DOHH2 (cell line): ENCODE results near the gene FASN.
A peak's percentile ranks its signal among the peaks of the same experiment; 100 is the strongest.

ENCODE experiments used
- H3F3A ChIP-seq: fragments of 200-600 bp; sonication (generic), shearing (Covaris generic); 2 replicates; pipeline ENCODE4 v1.6.0; 2016; ENCODE audit warnings: antibody characterized with exemption, mild to moderate bottlenecking; ENCODE audit not compliant: control insufficient read depth, insufficient read depth
- H3K27ac ChIP-seq: fragments of 200-600 bp; sonication (generic); 2 replicates; pipeline ENCODE4 v1.5.1; 2014; ENCODE audit warnings: low read depth, mild to moderate bottlenecking, low read length, moderate library complexity
- H3K27me3 ChIP-seq: fragments of 200-600 bp; sonication (generic); 2 replicates; pipeline ENCODE4 v1.6.1; 2014; ENCODE audit warnings: mild to moderate bottlenecking, low read length, mixed read lengths; ENCODE audit not compliant: control insufficient read depth
- H3K36me3 ChIP-seq: fragments of 200-600 bp; sonication (generic); 2 replicates; pipeline ENCODE4 v1.6.1; 2014; ENCODE audit warnings: mild to moderate bottlenecking, low read length, moderate library complexity, mixed read lengths; ENCODE audit not compliant: control insufficient read depth
- H3K4me1 ChIP-seq: fragments of 200-600 bp; sonication (generic); 2 replicates; pipeline ENCODE4 v1.6.1; 2014; ENCODE audit warnings: mild to moderate bottlenecking, low read length, mixed read lengths; ENCODE audit not compliant: control insufficient read depth
- H3K4me2 ChIP-seq: fragments of 200-600 bp; sonication (generic); 2 replicates; pipeline ENCODE4 v1.6.0; 2014; ENCODE audit warnings: mild to moderate bottlenecking, low read length, moderate library complexity
- H3K4me3 ChIP-seq: fragments of 200-600 bp; sonication (generic); 2 replicates; pipeline ENCODE4 v1.5.1; 2014; ENCODE audit warnings: mild to moderate bottlenecking, low read length, mixed read lengths
- H3K79me2 ChIP-seq: fragments of 200-600 bp; sonication (generic); 2 replicates; pipeline ENCODE4 v1.6.1; 2014; ENCODE audit warnings: mild to moderate bottlenecking, low read length, mixed read lengths; ENCODE audit not compliant: control insufficient read depth
- H3K9me2 ChIP-seq: fragments of 200-600 bp; sonication (generic); replicated peaks from 2 replicates; pipeline ENCODE4 v1.6.1; 2014; ENCODE audit warnings: mild to moderate bottlenecking, low read length, mixed read lengths; ENCODE audit not compliant: control insufficient read depth
- H3K9me3 ChIP-seq: fragments of 200-600 bp; sonication (generic); 2 replicates; pipeline ENCODE4 v1.6.1; 2014; ENCODE audit warnings: antibody characterized with exemption, low read length, mixed read lengths; ENCODE audit not compliant: control insufficient read depth, insufficient read depth
- H4K20me1 ChIP-seq: fragments of 200-600 bp; sonication (generic); 2 replicates; pipeline ENCODE4 v1.6.0; 2014; ENCODE audit warnings: low read depth, mild to moderate bottlenecking, antibody characterized with exemption, low read length, moderate library complexity; ENCODE audit not compliant: control insufficient read depth, insufficient read depth
- EZH2phosphoT487 ChIP-seq: fragments of 200-600 bp; sonication (generic); IDR thresholded peaks from 2 replicates; pipeline ENCODE4 v1.6.1; 2017; ENCODE audit warnings: borderline replicate concordance, mild to moderate bottlenecking, antibody characterized with exemption, low read length, moderate library complexity, mixed read lengths
- TF ChIP-seq, protein P1 (sequence below): fragments of 200-600 bp; sonication (generic); IDR thresholded peaks from one replicate; pipeline ENCODE4 v1.5.1; 2014; ENCODE audit warnings: antibody characterized with exemption, mild to moderate bottlenecking, low read depth, low read length; ENCODE audit not compliant: poor library complexity, severe bottlenecking

The FASN gene

DNA sequence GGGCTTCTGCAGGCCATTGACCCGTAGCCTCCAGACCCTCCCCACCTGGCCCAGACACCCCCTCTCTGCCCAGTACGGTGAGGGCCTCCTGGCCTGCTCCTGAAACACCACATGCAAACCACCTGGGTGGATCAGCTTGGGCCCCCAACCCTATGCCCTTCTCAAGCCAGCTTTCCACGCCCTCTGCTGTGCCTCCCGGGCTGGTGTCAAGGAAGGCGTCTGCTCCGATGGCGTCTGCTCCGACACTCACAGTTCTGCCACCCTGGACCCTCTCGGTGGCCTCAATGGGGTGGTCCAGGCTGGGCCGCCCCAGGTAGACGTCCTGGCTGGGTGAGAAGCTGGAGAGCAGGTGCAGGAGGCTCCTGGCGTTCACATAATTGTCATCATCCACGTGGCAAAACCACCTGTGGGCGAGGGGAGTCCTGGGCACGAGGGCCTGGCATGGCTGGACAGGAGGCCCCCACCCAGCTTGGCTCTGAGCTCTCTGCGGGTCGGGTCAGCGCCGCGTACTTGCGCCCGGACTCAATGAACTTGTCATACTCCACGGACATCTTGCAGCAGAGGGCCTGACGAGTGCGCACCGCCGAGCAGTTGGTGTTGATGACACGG, 47.8 kb downstream of the FASN start:
- peaks cover 17% of the 10 kb centered on the region for H3K4me1 ChIP-seq
- H4K20me1 ChIP-seq: peaks cover 3% of the 10 kb centered on the region; the same call in 1 of the 2 replicates
- H3K9me2 ChIP-seq: no peaks in the 10 kb centered on the region
- H3K4me3 ChIP-seq: peak overlapping the region; percentile 79
- TF ChIP-seq, protein P1, sequence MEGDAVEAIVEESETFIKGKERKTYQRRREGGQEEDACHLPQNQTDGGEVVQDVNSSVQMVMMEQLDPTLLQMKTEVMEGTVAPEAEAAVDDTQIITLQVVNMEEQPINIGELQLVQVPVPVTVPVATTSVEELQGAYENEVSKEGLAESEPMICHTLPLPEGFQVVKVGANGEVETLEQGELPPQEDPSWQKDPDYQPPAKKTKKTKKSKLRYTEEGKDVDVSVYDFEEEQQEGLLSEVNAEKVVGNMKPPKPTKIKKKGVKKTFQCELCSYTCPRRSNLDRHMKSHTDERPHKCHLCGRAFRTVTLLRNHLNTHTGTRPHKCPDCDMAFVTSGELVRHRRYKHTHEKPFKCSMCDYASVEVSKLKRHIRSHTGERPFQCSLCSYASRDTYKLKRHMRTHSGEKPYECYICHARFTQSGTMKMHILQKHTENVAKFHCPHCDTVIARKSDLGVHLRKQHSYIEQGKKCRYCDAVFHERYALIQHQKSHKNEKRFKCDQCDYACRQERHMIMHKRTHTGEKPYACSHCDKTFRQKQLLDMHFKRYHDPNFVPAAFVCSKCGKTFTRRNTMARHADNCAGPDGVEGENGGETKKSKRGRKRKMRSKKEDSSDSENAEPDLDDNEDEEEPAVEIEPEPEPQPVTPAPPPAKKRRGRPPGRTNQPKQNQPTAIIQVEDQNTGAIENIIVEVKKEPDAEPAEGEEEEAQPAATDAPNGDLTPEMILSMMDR: no peak
- TF ChIP-seq EZH2phosphoT487: no peak
- no peaks in the 10 kb centered on the region for H3K9me3 ChIP-seq
- peaks cover 19% of the 10 kb centered on the region for H3K79me2 ChIP-seq
- H3K27me3 ChIP-seq: no peaks in the 10 kb centered on the region
- peaks cover 12% of the 10 kb centered on the region; the same call in 1 of the 2 replicates for H3K36me3 ChIP-seq
- no peaks in the 10 kb centered on the region for H3F3A ChIP-seq
- H3K4me2 ChIP-seq: peak overlapping the region; percentile 86
- H3K27ac ChIP-seq: no peak overlapping the region

DNA sequence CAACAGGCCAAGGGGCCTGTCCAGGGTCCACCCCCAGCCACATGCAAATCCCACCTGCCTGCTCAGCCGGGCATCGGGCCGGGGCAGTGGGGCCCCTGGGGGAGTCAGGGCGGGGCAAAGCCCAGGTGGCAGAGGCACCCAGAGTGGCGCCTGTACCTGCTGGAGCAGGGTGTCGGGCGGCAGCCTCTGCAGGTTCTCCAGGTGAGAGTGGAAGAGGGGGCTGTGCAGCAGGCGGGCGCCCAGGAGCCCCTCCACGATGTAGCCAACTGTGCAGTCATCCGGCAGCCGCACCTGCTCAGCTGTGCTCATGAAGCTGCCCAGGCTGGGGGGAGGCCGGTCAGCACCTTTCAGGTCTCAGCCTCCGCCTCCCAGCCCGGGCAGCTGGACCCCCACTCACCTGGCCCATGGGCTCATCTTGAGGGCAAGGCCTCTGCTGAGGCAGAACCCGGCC, 48.5 kb downstream of the FASN start:
- Histone ChIP-seq H3K36me3 (peaks cover 5% of the 10 kb centered on the region; the same call in 1 of the 2 replicates), H3K4me3 (no peak overlapping the region), H3K4me2 (no peak overlapping the region), H3K4me1 (peaks cover 17% of the 10 kb centered on the region), H3K9me3 (no peaks in the 10 kb centered on the region), H3K79me2 (peaks cover 19% of the 10 kb centered on the region), H3K27me3 (no peaks in the 10 kb centered on the region), H4K20me1 (peaks cover 3% of the 10 kb centered on the region; the same call in 1 of the 2 replicates), H3F3A (no peaks in the 10 kb centered on the region), H3K27ac (no peak overlapping the region), H3K9me2 (no peaks in the 10 kb centered on the region)
- no peak for TF ChIP-seq EZH2phosphoT487
- TF ChIP-seq, protein P1: no peak

DNA sequence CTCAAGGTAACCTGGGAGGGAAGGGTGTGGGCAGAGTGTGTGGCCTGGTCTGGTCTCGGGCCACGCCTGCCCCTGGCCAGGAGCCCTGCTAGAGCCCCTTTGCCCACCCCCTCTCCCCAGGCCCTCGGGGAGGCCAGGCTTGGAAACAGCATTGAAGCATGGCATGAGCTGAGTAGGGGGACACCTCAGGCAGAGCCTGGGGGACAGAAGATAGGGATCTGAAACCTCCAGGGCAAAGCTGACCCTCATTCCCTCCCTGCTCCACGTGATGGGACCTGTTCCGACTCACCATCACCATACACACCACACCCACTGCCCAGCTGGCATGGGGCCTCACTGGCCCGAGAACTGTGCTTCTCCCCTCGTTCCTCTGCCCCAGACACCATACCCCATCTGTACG, 48.9 kb downstream of the FASN start:
- H3K4me1 ChIP-seq: peaks cover 17% of the 10 kb centered on the region

More for the DNA sequence above, 48.9 kb downstream of the FASN start:
- no peaks in the 10 kb centered on the region for H3F3A ChIP-seq
- H3K27me3 ChIP-seq: no peaks in the 10 kb centered on the region
- TF ChIP-seq, protein P1: no peak
- TF ChIP-seq EZH2phosphoT487: no peak
- peaks cover 19% of the 10 kb centered on the region for H3K79me2 ChIP-seq
- no peak overlapping the region for H3K4me3 ChIP-seq
- no peak overlapping the region for H3K27ac ChIP-seq
- H3K9me3 ChIP-seq: no peaks in the 10 kb centered on the region
- H3K36me3 ChIP-seq: peaks cover 4% of the 10 kb centered on the region; the same call in 1 of the 2 replicates
- H4K20me1 ChIP-seq: peaks cover 3% of the 10 kb centered on the region; the same call in 1 of the 2 replicates
- H3K4me2 ChIP-seq: no peak overlapping the region
- H3K9me2 ChIP-seq: no peaks in the 10 kb centered on the region
